ENCODE measurements around the gene NLK. TPM values are rescaled to one million over a fixed set of nuclear protein-coding genes. Genes with fewer than 3 reads are reported as not detected.

Gene NLK
- total RNA-seq, 1 experiment from 2014 or later = 31.8 TPM

DNA sequence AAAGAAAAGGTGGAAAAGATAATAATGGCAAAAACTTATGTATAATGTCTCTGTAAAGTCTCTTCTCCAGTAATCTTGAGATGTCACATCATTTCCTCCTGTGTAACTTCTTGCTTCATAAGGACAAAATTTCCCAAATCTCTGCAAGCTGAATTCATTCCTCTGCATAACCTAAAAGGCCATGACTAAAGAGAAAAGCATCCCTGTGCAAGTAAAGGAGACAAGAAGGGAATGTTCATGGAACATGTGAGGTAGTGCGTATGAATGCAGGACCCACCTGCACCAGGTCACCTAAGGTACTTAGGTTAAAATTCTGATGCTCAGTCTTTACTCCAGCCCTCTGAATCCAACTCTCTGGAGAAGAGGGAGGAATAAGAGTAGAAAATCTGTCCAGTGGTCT, 46.9 kb upstream of the NLK start:
- Histone ChIP-seq H3K79me1 (ENCODE audit: insufficient read depth, low read depth, low read length, poor library complexity, severe bottlenecking) (no peaks in the 10 kb centered on the region), H3K18ac (ENCODE audit: insufficient read length, low read depth, low read length) (no peak overlapping the region), H2BK12ac (ENCODE audit: insufficient read length, low read depth, low read length) (no peak overlapping the region), H3K4me1 (ENCODE audit: insufficient read depth, low read length) (0 out of 2 replicates have a peak, but pooled peaks cover 4% of the 10 kb centered on the region), H3K27me3 (ENCODE audit: insufficient read depth, low read length) (no peaks in the 10 kb centered on the region), H4K20me1 (ENCODE audit: control insufficient read depth, insufficient read depth, insufficient read length) (no peaks in the 10 kb centered on the region), H4K91ac (ENCODE audit: insufficient read length, low read depth, low read length) (no peak overlapping the region), H2AFZ (ENCODE audit: low read length) (no peak overlapping the region), H2BK15ac (ENCODE audit: low read depth, low read length) (no peak overlapping the region), H2BK5ac (ENCODE audit: insufficient read length, low read length) (no peak overlapping the region), H3K14ac (ENCODE audit: insufficient read depth, low read length) (no peak overlapping the region), H4K5ac (ENCODE audit: insufficient read length, low read depth, low read length) (no peak overlapping the region), H3K23me2 (ENCODE audit: insufficient read length, low read depth, low read length, poor library complexity, severe bottlenecking) (no peaks in the 10 kb centered on the region), H2AK5ac (ENCODE audit: insufficient read length, low read length) (no peak overlapping the region), H3K4me2 (ENCODE audit: insufficient read depth, insufficient read length, low read length) (no peak overlapping the region), H3K9ac (ENCODE audit: extremely low read depth, insufficient read length, low read length) (no peak overlapping the region), H3K23ac (ENCODE audit: insufficient read length, low read depth, low read length) (no peak overlapping the region), H3T11ph (ENCODE audit: low read length) (no peak overlapping the region), H3K4ac (ENCODE audit: low read depth, low read length) (no peak overlapping the region), H3K79me2 (ENCODE audit: insufficient read depth, low read length) (no peaks in the 10 kb centered on the region), H2BK120ac (ENCODE audit: low read depth, low read length, poor library complexity, severe bottlenecking) (no peak overlapping the region), H3K9me3 (ENCODE audit: control insufficient read depth, low read depth, low read length) (no peaks in the 10 kb centered on the region), H3K56ac (ENCODE audit: insufficient read length, low read depth, low read length) (no peak overlapping the region), H3K27ac (ENCODE audit: insufficient read length, low read depth, low read length) (no peak overlapping the region), H4K8ac (replicated peaks; ENCODE audit: insufficient read length, low read depth, low read length) (no peak overlapping the region), H2BK20ac (ENCODE audit: low read depth, low read length, poor library complexity, severe bottlenecking) (no peak overlapping the region)
- Mint-ChIP-seq H3K9me3 (peaks cover 0 to 4% of the 10 kb centered on the region in 2 experiments; a peak in 1 of 5 replicates), H3K36me3 (ENCODE audit: insufficient read depth in 1 of 3, low read depth in 3 of 3) (no peaks in the 10 kb centered on the region), H3K4me3 (no peak overlapping the region), H3K27ac (no peak overlapping the region), H3K4me1 (peaks cover 17 to 23% of the 10 kb centered on the region in 2 experiments), H3K27me3 (ENCODE audit: low read depth) (peaks cover 7% of the 10 kb centered on the region)
- DNase-seq = no peak
- no peak for TF ChIP-seq CTCF (conservative IDR thresholded peaks at IDR 0.05)
- no CpG with 5 or more reads among the region's 1 CpG for WGBS (ENCODE audit: extremely low coverage, insufficient read length, low lambda C conversion rate)

Measured in H9 (cell line).